Hematopoietic multipotent progenitor cell treated with erythropoietin and hydrocortisone succinate and interleukin-3 and kit ligand, for 15 days (in vitro differentiated cells): Measurements from ENCODE around the gene ARHGDIB.

Source experiments
- DNase-seq: peaks from one replicate; pipeline ENCODE4 v3.0.0-alpha.2; 2015; ENCODE audit warnings: low spot score

ARHGDIB gene

GRCh38 chr12:14961466-14962152, at the start of gene ARHGDIB:
Gene ARHGDIB, minus strand, starts transcription at chr12:14961601. Its CDS starts 10,889 bp downstream, at chr12:14950712.
- DNase-seq: peak; percentile 78

GRCh38 chr12:15011162-15011561, 49.8 kb upstream of the ARHGDIB start:
- DNase-seq: no peak

- DNase-seq: no peak
Observed at GRCh38 chr12:15007551-15007950, 46.1 kb upstream of the ARHGDIB start.

- no peak for DNase-seq
Observed at GRCh38 chr12:15005064-15005463, 43.7 kb upstream of the ARHGDIB start.

GRCh38 chr12:15004421-15004820, 43.0 kb upstream of the ARHGDIB start:
- DNase-seq: no peak

- DNase-seq: no peak
Observed at GRCh38 chr12:15001733-15002382, 40.5 kb upstream of the ARHGDIB start.

GRCh38 chr12:15000575-15000974, 39.2 kb upstream of the ARHGDIB start:
- no peak for DNase-seq

- peak; percentile 75 for DNase-seq
Observed at GRCh38 chr12:14999695-15000365, 38.4 kb upstream of the ARHGDIB start.

GRCh38 chr12:14999021-14999694, 37.8 kb upstream of the ARHGDIB start:
- DNase-seq: no peak

GRCh38 chr12:14997998-14998397, 36.6 kb upstream of the ARHGDIB start:
- DNase-seq: no peak

GRCh38 chr12:14995583-14996425, 34.4 kb upstream of the ARHGDIB start:
- DNase-seq: peak; percentile 84

GRCh38 chr12:14994610-14995009, 33.2 kb upstream of the ARHGDIB start:
- DNase-seq: no peak

- DNase-seq: no peak
Observed at GRCh38 chr12:14993537-14994266, 32.3 kb upstream of the ARHGDIB start.

GRCh38 chr12:14993117-14993516, 31.7 kb upstream of the ARHGDIB start:
- no peak for DNase-seq

- DNase-seq: no peak
Observed at GRCh38 chr12:14992673-14993072, 31.3 kb upstream of the ARHGDIB start.

GRCh38 chr12:14991069-14991468, 29.7 kb upstream of the ARHGDIB start:
- DNase-seq: no peak

GRCh38 chr12:14989790-14990189, 28.4 kb upstream of the ARHGDIB start:
- no peak for DNase-seq

GRCh38 chr12:14988035-14988434, 26.6 kb upstream of the ARHGDIB start:
- no peak for DNase-seq

GRCh38 chr12:14986449-14986848, 25.0 kb upstream of the ARHGDIB start:
- no peak for DNase-seq

GRCh38 chr12:14984766-14985285, 23.4 kb upstream of the ARHGDIB start:
- no peak for DNase-seq

GRCh38 chr12:14984036-14984435, 22.6 kb upstream of the ARHGDIB start:
- no peak for DNase-seq
